ENCODE measurements around the gene TTC8.

DNA sequence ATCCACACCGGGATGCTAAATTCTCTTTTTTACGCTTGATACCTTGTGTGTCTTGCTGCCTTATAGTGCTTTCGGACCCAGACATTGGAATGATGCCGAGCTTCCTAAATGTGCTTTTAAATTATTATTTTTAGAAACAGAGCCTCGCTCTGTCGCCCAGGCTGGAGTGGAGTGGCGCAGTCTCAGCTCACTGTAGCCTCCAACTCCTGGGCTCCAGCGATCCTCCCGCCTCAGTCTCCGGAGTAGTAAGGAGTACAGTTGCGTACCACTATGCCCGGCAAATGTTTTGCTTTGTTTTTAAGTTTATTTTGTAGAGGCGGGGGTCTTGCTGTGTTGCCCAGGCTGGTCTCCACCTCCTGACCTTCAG, 31.2 kb upstream of the TTC8 start:
- TF ChIP-seq, protein P1, sequence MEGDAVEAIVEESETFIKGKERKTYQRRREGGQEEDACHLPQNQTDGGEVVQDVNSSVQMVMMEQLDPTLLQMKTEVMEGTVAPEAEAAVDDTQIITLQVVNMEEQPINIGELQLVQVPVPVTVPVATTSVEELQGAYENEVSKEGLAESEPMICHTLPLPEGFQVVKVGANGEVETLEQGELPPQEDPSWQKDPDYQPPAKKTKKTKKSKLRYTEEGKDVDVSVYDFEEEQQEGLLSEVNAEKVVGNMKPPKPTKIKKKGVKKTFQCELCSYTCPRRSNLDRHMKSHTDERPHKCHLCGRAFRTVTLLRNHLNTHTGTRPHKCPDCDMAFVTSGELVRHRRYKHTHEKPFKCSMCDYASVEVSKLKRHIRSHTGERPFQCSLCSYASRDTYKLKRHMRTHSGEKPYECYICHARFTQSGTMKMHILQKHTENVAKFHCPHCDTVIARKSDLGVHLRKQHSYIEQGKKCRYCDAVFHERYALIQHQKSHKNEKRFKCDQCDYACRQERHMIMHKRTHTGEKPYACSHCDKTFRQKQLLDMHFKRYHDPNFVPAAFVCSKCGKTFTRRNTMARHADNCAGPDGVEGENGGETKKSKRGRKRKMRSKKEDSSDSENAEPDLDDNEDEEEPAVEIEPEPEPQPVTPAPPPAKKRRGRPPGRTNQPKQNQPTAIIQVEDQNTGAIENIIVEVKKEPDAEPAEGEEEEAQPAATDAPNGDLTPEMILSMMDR (conservative IDR thresholded peaks at IDR 0.05; ENCODE audit: low read depth, low read length) = no peak
- no peak for TF ChIP-seq EZH2 (IDR thresholded peaks at IDR 0.05; ENCODE audit: borderline replicate concordance, low read depth, low read length, poor library complexity, severe bottlenecking)

All from A673 (cell line).